Upper lobe of left lung (tissue), 4 donors: ENCODE results near the gene HACD1.

ENCODE experiments used
- EP300 ChIP-seq, 4 donors: sonication (generic); formaldehyde crosslinking; IDR thresholded peaks; one replicate each; pipeline ENCODE4 v1.5.1; 2017; ENCODE audit warnings: antibody characterized with exemption in 4 of 4, control low read depth in 2 of 4
- POLR2A ChIP-seq, 4 donors: fragments of 450-650 bp; IDR thresholded peaks; one replicate each; pipeline ENCODE4 v1.5.1; 2016 to 2017; ENCODE audit warnings: antibody characterized with exemption in 4 of 4, mild to moderate bottlenecking in 2 of 4
- POLR2AphosphoS5 ChIP-seq, 2 donors: sonication (generic); formaldehyde crosslinking; IDR thresholded peaks; one replicate each; pipeline ENCODE4 v1.5.1; 2017; ENCODE audit warnings: antibody characterized with exemption in 2 of 2
- TF ChIP-seq, protein P1 (sequence below), 6 experiments: fragments of 450-650 bp in 4 of 6; fragments of 200-600 bp in 2 of 6; sonication (generic) in 2 of 6; IDR thresholded peaks; one replicate each; pipeline ENCODE4 v1.5.1; 2016 to 2019; ENCODE audit warnings: antibody characterized with exemption in 6 of 6

DNA sequence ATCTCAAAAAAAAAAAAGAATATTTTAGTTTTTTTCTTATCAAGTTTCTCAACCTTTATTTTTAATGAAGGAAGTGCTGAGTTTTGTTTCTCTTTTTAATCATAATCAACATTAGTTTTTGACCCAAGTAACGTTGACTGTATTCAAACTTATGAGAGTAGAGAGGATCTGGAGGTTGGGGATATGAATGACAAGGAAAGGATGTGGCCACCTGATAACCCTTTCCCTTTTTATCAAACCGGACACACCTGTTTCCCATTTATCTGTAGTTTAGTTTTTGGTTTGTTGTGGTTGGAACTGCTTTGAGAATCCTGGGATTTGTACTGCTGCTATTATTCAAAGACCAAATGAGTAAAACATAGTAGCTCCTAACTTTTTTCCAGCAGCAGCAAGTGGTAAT is 38.6 kb downstream of the HACD1 start:
- TF ChIP-seq, protein P1, sequence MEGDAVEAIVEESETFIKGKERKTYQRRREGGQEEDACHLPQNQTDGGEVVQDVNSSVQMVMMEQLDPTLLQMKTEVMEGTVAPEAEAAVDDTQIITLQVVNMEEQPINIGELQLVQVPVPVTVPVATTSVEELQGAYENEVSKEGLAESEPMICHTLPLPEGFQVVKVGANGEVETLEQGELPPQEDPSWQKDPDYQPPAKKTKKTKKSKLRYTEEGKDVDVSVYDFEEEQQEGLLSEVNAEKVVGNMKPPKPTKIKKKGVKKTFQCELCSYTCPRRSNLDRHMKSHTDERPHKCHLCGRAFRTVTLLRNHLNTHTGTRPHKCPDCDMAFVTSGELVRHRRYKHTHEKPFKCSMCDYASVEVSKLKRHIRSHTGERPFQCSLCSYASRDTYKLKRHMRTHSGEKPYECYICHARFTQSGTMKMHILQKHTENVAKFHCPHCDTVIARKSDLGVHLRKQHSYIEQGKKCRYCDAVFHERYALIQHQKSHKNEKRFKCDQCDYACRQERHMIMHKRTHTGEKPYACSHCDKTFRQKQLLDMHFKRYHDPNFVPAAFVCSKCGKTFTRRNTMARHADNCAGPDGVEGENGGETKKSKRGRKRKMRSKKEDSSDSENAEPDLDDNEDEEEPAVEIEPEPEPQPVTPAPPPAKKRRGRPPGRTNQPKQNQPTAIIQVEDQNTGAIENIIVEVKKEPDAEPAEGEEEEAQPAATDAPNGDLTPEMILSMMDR (IDR thresholded peaks at IDR 0.05) = no peak
- TF ChIP-seq POLR2AphosphoS5 (IDR thresholded peaks at IDR 0.05) (no peak), POLR2A (IDR thresholded peaks at IDR 0.05) (no peak), EP300 (IDR thresholded peaks at IDR 0.05) (no peak)
